ENCODE data around the gene KLHL11.
"Not testable (repeated sequence)": the region's sequence is repeated elsewhere in the genome, so short reads cannot be mapped to it uniquely, and the experiment has no call there.

KLHL11 gene

GRCh38 chr17:41835800-41836549 is 29.2 kb downstream of the KLHL11 start, which contains the start of gene NT5C3B:
Gene NT5C3B, minus strand, starts transcription at chr17:41836232. Its CDS starts 39 bp downstream, at chr17:41836193.
- DNase-seq, result peak; percentile 76

- no peak for DNase-seq
These were observed 29.9 kb downstream of the KLHL11 start for GRCh38 chr17:41835214-41835799.

- not testable (repeated sequence) for DNase-seq
These were observed 35.3 kb downstream of the KLHL11 start for GRCh38 chr17:41829961-41830360.

GRCh38 chr17:41825175-41825845 is 39.9 kb downstream of the KLHL11 start:
- no peak for DNase-seq

GRCh38 chr17:41824086-41824485 is 41.1 kb downstream of the KLHL11 start:
- DNase-seq, result no peak

GRCh38 chr17:41823580-41823979 is 41.6 kb downstream of the KLHL11 start:
- no peak for DNase-seq

GRCh38 chr17:41823141-41823524 is 42.1 kb downstream of the KLHL11 start:
- no peak for DNase-seq

- DNase-seq, result no peak
These were observed 42.7 kb downstream of the KLHL11 start for GRCh38 chr17:41822216-41823140.

- DNase-seq, result no peak
These were observed 43.4 kb downstream of the KLHL11 start for GRCh38 chr17:41821776-41822175.

GRCh38 chr17:41818024-41818423 is 47.2 kb downstream of the KLHL11 start:
- no peak for DNase-seq

- DNase-seq, result no peak
These were observed 48.4 kb downstream of the KLHL11 start for GRCh38 chr17:41816637-41817320.

- no peak for DNase-seq
These were observed 51.0 kb downstream of the KLHL11 start for GRCh38 chr17:41814195-41814594.

GRCh38 chr17:41813699-41814124 is 51.5 kb downstream of the KLHL11 start:
- DNase-seq, result no peak

- DNase-seq, result no peak
These were observed 52.0 kb downstream of the KLHL11 start for GRCh38 chr17:41813152-41813680.

GRCh38 chr17:41812381-41813151 is 52.7 kb downstream of the KLHL11 start, which contains the start of gene FKBP10:
Gene FKBP10, plus strand, starts transcription at chr17:41813004. Its CDS starts 31 bp downstream, at chr17:41813035.
- peak; percentile 41 for DNase-seq

- DNase-seq, result peak; percentile 79
These were observed 53.5 kb downstream of the KLHL11 start, which contains the start of gene P3H4 for GRCh38 chr17:41811549-41812380. Gene P3H4, minus strand, starts transcription at chr17:41811949. Its CDS starts 34 bp downstream, at chr17:41811915.

GRCh38 chr17:41810659-41811548 is 54.3 kb downstream of the KLHL11 start:
- DNase-seq, result no peak

- no peak for DNase-seq
These were observed 58.4 kb downstream of the KLHL11 start for GRCh38 chr17:41806685-41807445.

All from stimulated activated CD4-positive, alpha-beta T cell treated with anti-CD3 and anti-CD28 coated beads, Interleukin-15, amount 100 ng/mL, for 24 hours (primary cell).